CD4-positive, alpha-beta T cell (primary cell): ENCODE data around the gene SRPK2. TPM values are rescaled to one million over a fixed set of nuclear protein-coding genes. Genes with fewer than 3 reads are reported as not detected.
A peak's percentile ranks its signal among the peaks of the same experiment; 100 is the strongest.
"Not testable (repeated sequence)": the region's sequence is repeated elsewhere in the genome, so short reads cannot be mapped to it uniquely, and the experiment has no call there.

Source experiments
- ATAC-seq: fragments of 200-7000 bp; cut with Tn5 transposase; one replicate; pipeline ENCODE4 v1.10.0; 2022; ENCODE audit warnings: mild to moderate bottlenecking; ENCODE audit not compliant: poor library complexity
- CTCF ChIA-PET: fragments of 350-600 bp; sonication (Branson Sonifier 250); formaldehyde crosslinking; loops from one replicate; lab custom pipeline; 2021; ENCODE audit warnings: antibody characterized with exemption, inconsistent platforms; lab: Charles Lee
- POLR2A ChIA-PET: fragments of 350-600 bp; sonication (Branson Sonifier 250); formaldehyde crosslinking; loops from one replicate; lab custom pipeline; 2021; ENCODE audit warnings: antibody characterized with exemption, inconsistent platforms; lab: Charles Lee
- DNase-seq, 14 experiments: peaks; one replicate each; pipeline ENCODE4 v3.0.0-alpha.2; 2013 to 2020; ENCODE audit warnings: mixed read lengths in 2 of 14
- H3K27ac ChIP-seq, 2 donors: one replicate each; pipeline versions ENCODE4 v1.5.1 to v1.7.0; 2013; ENCODE audit warnings: low read length in 2 of 2, low read depth in 1 of 2, mild to moderate bottlenecking in 1 of 2
- H3K27me3 ChIP-seq, 2 experiments: 1 replicate in 1 of 2; 2 replicates in 1 of 2; pipeline versions ENCODE4 v1.6.1 to v1.7.0; 2013; ENCODE audit warnings: low read length in 2 of 2, control low read depth in 1 of 2, mild to moderate bottlenecking in 1 of 2, moderate library complexity in 1 of 2; ENCODE audit not compliant: insufficient read depth in 2 of 2, control insufficient read depth in 1 of 2
- H3K36me3 ChIP-seq: one replicate; pipeline ENCODE4 v1.6.1; 2013; ENCODE audit warnings: low read length, control low read depth; ENCODE audit not compliant: insufficient read depth
- H3K4me1 ChIP-seq: one replicate; pipeline ENCODE4 v1.6.1; 2013; ENCODE audit warnings: low read length, control low read depth; ENCODE audit not compliant: insufficient read depth
- H3K4me3 ChIP-seq: one replicate; pipeline ENCODE4 v1.5.1; 2013; ENCODE audit warnings: mild to moderate bottlenecking, low read length, moderate library complexity
- H3K9me3 ChIP-seq, 2 experiments: 1 replicate in 1 of 2; 2 replicates in 1 of 2; pipeline versions ENCODE4 v1.6.1 to v1.7.0; 2013; ENCODE audit warnings: low read length in 2 of 2, mild to moderate bottlenecking in 2 of 2, control low read depth in 1 of 2, moderate library complexity in 1 of 2; ENCODE audit not compliant: control insufficient read depth in 1 of 2, insufficient read depth in 1 of 2
- H3K27ac Mint-ChIP-seq: one replicate; pipeline ENCODE4 v1.8.0; 2020; ENCODE audit warnings: mixed read lengths
- H3K27me3 Mint-ChIP-seq: one replicate; pipeline ENCODE4 v1.8.0; 2021; ENCODE audit warnings: mixed read lengths
- H3K36me3 Mint-ChIP-seq: one replicate; pipeline ENCODE4 v1.8.0; 2021; ENCODE audit warnings: low read depth, mixed read lengths
- H3K4me1 Mint-ChIP-seq: one replicate; pipeline ENCODE4 v1.8.0; 2021; ENCODE audit warnings: low read depth, mixed read lengths
- H3K4me3 Mint-ChIP-seq: one replicate; pipeline ENCODE4 v1.8.0; 2020; ENCODE audit warnings: mild to moderate bottlenecking, mixed read lengths
- H3K9me3 Mint-ChIP-seq: one replicate; pipeline ENCODE4 v1.8.0; 2020; ENCODE audit warnings: mixed read lengths
- intact Hi-C, 2 experiments: fragments of 100-400 bp; cut with DNase I in 1 of 2; cut with micrococcal nuclease in 1 of 2; formaldehyde crosslinking; loops; one replicate each; pipeline versions ENCODE4 v1.15.1 to v1.9.0; 2023 to 2025; cut with DNase I, micrococcal nuclease
- total RNA-seq, 174 experiments: library from RNA in 2 of 174; stranded (reverse) in 2 of 174; gene quantifications; one replicate each; pipeline ENCODE4 v1.2.3 and lab custom pipeline; 2021 to 2026
- TF ChIP-seq, protein P1 (sequence below): fragments of 200-600 bp; IDR thresholded peaks from one replicate; pipeline ENCODE4 v1.8.0; 2022; ENCODE audit warnings: antibody characterized with exemption, mild to moderate bottlenecking

SRPK2 gene
- total RNA-seq, 2 experiments from 2014 or later: 39.9 to 40.9 TPM

DNA sequence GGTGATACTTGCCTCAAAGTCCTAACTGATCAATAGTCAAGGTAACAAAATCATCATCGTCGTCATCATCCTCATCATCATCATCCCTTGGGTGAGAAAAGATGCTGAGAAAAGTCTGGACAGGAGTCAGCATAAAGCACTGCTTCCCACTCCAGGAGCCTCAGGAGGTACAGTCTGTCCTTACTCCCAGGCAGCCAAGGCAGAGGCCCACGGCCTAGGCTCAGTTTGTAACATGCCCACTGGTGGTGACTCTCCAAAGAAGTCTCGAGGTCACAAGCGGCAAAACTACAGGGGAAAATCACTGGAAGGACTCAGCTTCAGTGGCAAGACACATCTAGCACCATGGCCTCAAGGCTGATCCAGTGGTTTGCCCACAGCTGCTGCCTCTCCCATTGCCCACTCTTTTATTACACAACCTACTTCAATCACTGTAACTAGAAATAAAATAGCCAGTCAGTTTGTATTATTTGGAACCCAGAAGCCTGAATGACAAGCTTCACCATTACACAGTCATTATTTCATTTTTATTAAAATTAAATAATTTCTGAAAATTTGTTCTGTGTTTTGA, 150.4 kb downstream of the SRPK2 start:
- no peaks in the 10 kb centered on the region for H3K9me3 ChIP-seq
- H3K27me3 Mint-ChIP-seq: no peaks in the 10 kb centered on the region
- ChIA-PET CTCF (interaction anchor here (1.0 kb wide), 1 partner anchor 17 kb away, joined by 3 read pairs; no protein-coding TSS in a partner anchor), POLR2A (interaction anchor here (1.2 kb wide), 1 partner anchor 13 kb away, joined by 4 read pairs; no protein-coding TSS in a partner anchor)
- peaks cover 6% of the 10 kb centered on the region for H3K4me1 ChIP-seq
- no peak overlapping the region for H3K27ac ChIP-seq
- TF ChIP-seq, protein P1, sequence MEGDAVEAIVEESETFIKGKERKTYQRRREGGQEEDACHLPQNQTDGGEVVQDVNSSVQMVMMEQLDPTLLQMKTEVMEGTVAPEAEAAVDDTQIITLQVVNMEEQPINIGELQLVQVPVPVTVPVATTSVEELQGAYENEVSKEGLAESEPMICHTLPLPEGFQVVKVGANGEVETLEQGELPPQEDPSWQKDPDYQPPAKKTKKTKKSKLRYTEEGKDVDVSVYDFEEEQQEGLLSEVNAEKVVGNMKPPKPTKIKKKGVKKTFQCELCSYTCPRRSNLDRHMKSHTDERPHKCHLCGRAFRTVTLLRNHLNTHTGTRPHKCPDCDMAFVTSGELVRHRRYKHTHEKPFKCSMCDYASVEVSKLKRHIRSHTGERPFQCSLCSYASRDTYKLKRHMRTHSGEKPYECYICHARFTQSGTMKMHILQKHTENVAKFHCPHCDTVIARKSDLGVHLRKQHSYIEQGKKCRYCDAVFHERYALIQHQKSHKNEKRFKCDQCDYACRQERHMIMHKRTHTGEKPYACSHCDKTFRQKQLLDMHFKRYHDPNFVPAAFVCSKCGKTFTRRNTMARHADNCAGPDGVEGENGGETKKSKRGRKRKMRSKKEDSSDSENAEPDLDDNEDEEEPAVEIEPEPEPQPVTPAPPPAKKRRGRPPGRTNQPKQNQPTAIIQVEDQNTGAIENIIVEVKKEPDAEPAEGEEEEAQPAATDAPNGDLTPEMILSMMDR: no peak
- no peaks in the 10 kb centered on the region for H3K36me3 Mint-ChIP-seq
- peaks cover 86% of the 10 kb centered on the region for H3K4me1 Mint-ChIP-seq
- H3K27ac Mint-ChIP-seq: no peak overlapping the region
- no peaks in the 10 kb centered on the region for H3K36me3 ChIP-seq
- no peak for DNase-seq
- intact Hi-C loops: no loop called here
- H3K27me3 ChIP-seq: no peaks in the 10 kb centered on the region
- no peak overlapping the region for H3K4me3 Mint-ChIP-seq
- no peak overlapping the region for H3K4me3 ChIP-seq
- H3K9me3 Mint-ChIP-seq: no peaks in the 10 kb centered on the region
- no peak for ATAC-seq

DNA sequence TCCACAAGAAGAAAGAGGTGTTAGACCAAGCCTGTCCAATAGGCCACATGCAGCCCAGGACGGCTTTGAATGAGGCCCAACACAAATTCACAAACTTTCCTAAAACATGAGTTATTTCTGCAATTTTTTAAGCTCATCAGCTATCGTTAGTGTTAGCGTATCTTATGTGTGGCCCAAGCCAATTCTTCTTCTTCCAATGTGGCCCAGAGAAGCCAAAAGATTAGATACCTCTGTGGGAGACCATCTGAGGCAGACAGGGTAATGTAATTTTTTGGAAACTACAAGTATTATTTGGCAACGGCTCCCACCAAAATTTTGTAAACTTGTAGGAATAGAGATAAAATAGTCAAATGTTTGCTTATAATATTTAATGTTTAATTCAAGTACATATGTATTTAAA, 153.8 kb downstream of the SRPK2 start:
- Histone ChIP-seq H3K36me3 (no peaks in the 10 kb centered on the region), H3K9me3 (no peaks in the 10 kb centered on the region), H3K27ac (no peak overlapping the region), H3K4me3 (no peak overlapping the region), H3K27me3 (no peaks in the 10 kb centered on the region), H3K4me1 (peaks cover 4% of the 10 kb centered on the region)
- TF ChIP-seq, protein P1: no peak
- H3K27ac Mint-ChIP-seq: peak overlapping the region; percentile 13
- ChIA-PET CTCF (no interaction called here), POLR2A (no interaction called here)
- no peaks in the 10 kb centered on the region for H3K9me3 Mint-ChIP-seq
- no peak for ATAC-seq
- peaks cover 67% of the 10 kb centered on the region for H3K4me1 Mint-ChIP-seq
- no peak overlapping the region for H3K4me3 Mint-ChIP-seq
- H3K36me3 Mint-ChIP-seq: peaks cover 20% of the 10 kb centered on the region
- intact Hi-C loops: no loop called here
- no peaks in the 10 kb centered on the region for H3K27me3 Mint-ChIP-seq
- DNase-seq: no peak

DNA sequence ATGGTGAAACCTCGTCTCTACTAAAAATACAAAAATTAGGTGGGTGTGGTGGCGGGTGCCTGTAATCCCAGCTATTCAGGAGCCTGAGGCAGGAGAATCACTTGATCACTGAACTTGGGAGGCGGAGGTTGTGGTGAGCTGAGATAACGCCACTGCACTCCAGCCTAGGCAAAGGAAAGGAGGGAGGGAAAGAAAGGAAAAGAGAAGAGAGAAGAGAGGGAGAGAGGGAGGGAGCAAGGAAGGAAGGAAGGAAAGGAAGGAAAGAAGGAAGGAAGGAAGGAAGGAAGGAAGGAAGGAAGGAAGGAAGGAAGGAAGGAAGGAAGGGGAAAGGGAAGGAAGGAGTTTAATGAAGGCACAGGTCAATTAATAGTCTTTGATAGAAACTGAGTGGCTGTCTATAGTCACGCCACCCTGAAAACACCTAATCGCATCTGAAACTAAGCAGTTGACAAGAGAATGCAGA, 155.9 kb downstream of the SRPK2 start:
- H3K27me3 ChIP-seq, H3K27me3 Mint-ChIP-seq, H3K9me3 ChIP-seq, H3K4me3 Mint-ChIP-seq, CTCF ChIA-PET, ATAC-seq, H3K27ac Mint-ChIP-seq, intact Hi-C loops, DNase-seq, H3K4me1 ChIP-seq, POLR2A ChIA-PET, H3K9me3 Mint-ChIP-seq, H3K27ac ChIP-seq, H3K36me3 ChIP-seq, H3K4me3 ChIP-seq: not testable (repeated sequence)
- peaks cover 35% of the 10 kb centered on the region for H3K36me3 Mint-ChIP-seq
- peaks cover 46% of the 10 kb centered on the region for H3K4me1 Mint-ChIP-seq

DNA sequence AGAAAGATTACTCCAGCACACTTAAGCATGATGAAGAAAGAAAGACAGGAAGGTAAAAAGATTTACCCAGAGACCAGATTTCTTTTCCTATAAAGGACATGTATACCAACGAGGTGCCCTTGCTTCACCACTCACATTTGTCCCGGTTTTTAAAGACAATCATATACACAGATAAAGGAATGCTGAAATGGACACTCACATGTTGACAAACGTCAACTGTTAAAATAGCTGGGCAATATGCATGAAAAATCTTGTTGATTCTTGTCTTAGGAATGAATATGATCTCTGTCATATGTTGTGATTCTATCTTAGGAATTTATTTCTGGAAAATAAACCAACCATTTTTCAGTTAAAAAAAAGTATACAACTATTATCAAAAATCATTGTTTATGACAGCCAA, 158.2 kb downstream of the SRPK2 start:
- H3K36me3 Mint-ChIP-seq: peaks cover 35% of the 10 kb centered on the region
- H3K27me3 ChIP-seq: no peaks in the 10 kb centered on the region
- no peak for DNase-seq
- peaks cover 31% of the 10 kb centered on the region for H3K4me1 Mint-ChIP-seq
- ChIA-PET CTCF (no interaction called here), POLR2A (no interaction called here)
- H3K4me3 Mint-ChIP-seq: no peak overlapping the region
- H3K27me3 Mint-ChIP-seq: no peaks in the 10 kb centered on the region
- H3K27ac ChIP-seq: no peak overlapping the region
- peaks cover 0 to 6% of the 10 kb centered on the region in 2 experiments for H3K9me3 ChIP-seq
- intact Hi-C loops: no loop called here
- TF ChIP-seq, protein P1: no peak
- no peaks in the 10 kb centered on the region for H3K9me3 Mint-ChIP-seq
- no peak overlapping the region for H3K27ac Mint-ChIP-seq
- no peaks in the 10 kb centered on the region for H3K36me3 ChIP-seq
- no peaks in the 10 kb centered on the region for H3K4me1 ChIP-seq
- ATAC-seq: no peak
- H3K4me3 ChIP-seq: no peak overlapping the region
